LNCaP clone FGC (cell line): ENCODE measurements around the gene CPO.
A peak's percentile ranks its signal among the peaks of the same experiment; 100 is the strongest.

Experiments
- DNase-seq: peaks from one replicate; pipeline ENCODE4 v3.0.0-alpha.2; 2011; ENCODE audit warnings: low read depth
- H3K4me3 ChIP-seq: 2 replicates; pipeline ENCODE4 v1.5.1; 2011; ENCODE audit warnings: mild to moderate bottlenecking, low read depth, low read length, control low read depth
- CTCF ChIP-seq: IDR thresholded peaks from 2 replicates; pipeline ENCODE4 v1.5.1; 2012; ENCODE audit warnings: mild to moderate bottlenecking; ENCODE audit not compliant: control insufficient read depth, insufficient read depth; ENCODE audit errors: extremely low read depth

The CPO gene

GRCh38 chr2:206955253-206955652 lies 15.9 kb downstream of the CPO start:
- no peak overlapping the region for H3K4me3 ChIP-seq
- DNase-seq = no peak
- TF ChIP-seq CTCF = no peak

DNA sequence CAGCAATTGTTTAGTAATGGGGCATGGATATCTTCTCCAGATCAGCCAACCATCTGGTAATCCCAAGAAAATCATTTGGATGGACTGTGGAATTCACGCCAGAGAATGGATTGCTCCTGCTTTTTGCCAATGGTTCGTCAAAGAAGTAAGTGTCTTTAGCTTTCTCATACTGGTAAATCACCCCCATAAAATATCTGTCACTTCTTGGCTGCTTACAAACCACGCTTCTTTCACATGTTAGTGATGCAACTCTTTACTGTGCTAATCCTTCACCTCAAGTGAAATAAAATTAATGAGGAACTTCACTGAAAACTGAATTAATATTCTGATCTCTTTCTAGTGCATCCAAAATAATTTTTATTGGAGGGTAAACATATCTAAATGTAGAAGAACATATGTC lies 18.9 kb downstream of the CPO start:
- H3K4me3 ChIP-seq = no peak overlapping the region
- no peak for DNase-seq
- no peak for TF ChIP-seq CTCF

- DNase-seq = peak; percentile 67
- H3K4me3 ChIP-seq = peak overlapping the region; percentile 12
- no peak for TF ChIP-seq CTCF
Observed at GRCh38 chr2:206962966-206963365, 23.6 kb downstream of the CPO start.

DNA sequence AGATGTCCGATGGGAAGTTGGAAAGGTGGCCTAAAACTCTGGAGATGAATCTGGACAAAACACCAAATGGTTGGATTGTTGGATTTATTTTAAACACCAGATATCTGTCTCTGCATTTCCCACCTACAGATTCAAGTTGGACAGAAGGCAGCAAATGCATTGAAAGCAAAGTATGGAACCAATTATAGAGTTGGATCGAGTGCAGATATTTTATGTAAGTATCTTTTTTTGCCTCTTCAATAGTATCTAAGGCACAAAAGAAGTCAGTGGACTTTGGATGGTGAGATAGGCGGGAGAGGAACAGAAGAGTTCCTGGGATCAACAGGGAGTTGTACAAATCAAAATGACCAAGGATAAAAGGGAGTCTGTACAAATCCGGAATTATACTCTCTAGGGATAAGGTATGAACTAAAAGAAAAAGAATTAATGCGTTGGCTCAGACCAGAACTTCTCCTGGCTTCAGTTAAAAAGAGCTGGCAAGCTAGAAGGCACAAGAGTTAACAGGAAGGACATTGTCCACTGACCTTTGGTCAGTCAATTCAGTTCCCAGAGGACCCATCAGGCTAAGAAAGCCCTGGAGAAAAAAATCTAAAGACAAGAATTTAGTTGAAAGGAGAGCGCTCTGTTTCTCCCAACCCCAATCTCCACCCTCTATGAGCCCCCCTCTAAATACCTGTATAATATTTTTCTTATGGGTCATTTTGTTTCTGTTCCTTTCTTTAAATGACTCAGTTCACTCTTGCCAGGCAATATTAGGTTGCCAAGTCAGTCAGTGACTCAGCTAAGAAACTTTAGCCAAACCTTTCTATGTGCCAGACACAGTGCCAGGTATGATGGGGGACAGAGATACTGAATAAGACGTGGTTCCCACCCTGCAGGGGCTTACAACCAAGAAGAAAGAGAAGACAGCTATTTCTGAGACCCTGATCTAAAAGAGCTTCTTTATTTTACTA lies 29.1 kb downstream of the CPO start:
- no peak for DNase-seq
- TF ChIP-seq CTCF = no peak
- no peak overlapping the region for H3K4me3 ChIP-seq

- no peak overlapping the region for H3K4me3 ChIP-seq
- DNase-seq = no peak
- no peak for TF ChIP-seq CTCF
Observed at GRCh38 chr2:206969192-206969591, 29.9 kb downstream of the CPO start.

DNA sequence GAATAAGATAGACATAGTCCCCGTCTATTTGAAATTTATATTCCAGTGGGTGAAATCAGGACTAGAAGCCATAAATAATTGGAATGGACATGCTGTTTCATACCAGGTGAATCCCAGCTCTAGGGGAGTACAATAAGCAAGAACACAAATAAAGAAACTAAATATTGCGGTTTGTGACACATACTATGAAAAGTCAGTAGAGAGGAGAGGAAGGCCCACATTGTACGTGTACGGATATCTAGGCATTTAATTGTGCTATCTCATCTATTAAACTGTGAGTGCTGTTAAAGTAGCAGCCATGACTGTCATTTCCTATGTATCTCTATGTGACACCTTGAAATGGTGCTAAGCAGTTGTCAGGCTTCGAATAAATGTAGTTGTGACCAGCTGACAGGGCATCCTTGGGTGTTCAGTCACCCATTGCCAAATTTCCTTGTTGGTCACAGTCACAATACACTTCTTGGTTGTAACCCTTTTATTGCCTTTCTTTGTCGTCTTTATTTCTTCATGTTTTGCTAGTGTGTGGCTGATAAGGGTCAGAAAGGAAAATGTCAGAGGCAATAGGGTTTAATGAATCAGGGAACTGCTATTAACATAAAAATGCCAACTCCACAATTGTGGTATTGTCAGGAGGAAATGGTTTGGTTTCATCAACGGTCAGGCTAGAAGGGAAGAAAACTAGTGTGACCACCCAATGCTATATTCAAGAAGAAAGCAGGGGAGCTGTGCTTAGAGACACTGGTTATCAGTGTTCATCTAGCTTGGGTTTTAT lies 31.5 kb downstream of the CPO start:
- no peak for DNase-seq
- no peak for TF ChIP-seq CTCF
- no peak overlapping the region for H3K4me3 ChIP-seq

GRCh38 chr2:206971805-206972204 lies 32.5 kb downstream of the CPO start:
- no peak for DNase-seq
- H3K4me3 ChIP-seq = no peak overlapping the region
- TF ChIP-seq CTCF = no peak
